NCI-H1105 (cell line): ENCODE measurements around the gene FAM50A.

ENCODE experiments used
- DNase-seq: peaks from one replicate; lab custom pipeline; 2025; lab: John Stamatoyannopoulos, UW

FAM50A gene

GRCh38 chrX:154437971-154438893, 5.7 kb upstream of the FAM50A start:
- no peak for DNase-seq

GRCh38 chrX:154439841-154440240, 4.1 kb upstream of the FAM50A start:
- no peak for DNase-seq

- no peak for DNase-seq
These were observed 3.2 kb upstream of the FAM50A start for GRCh38 chrX:154440623-154441357.

GRCh38 chrX:154441564-154441963, 2.4 kb upstream of the FAM50A start:
- no peak for DNase-seq

- DNase-seq = no peak
These were observed 1.8 kb upstream of the FAM50A start for GRCh38 chrX:154441984-154442707.

GRCh38 chrX:154443479-154443910, 446 bp upstream of the FAM50A start:
- peak; percentile 11 for DNase-seq

- no peak for DNase-seq
These were observed 860 bp downstream of the FAM50A start for GRCh38 chrX:154444755-154445246.

- DNase-seq = no peak
These were observed 1.8 kb downstream of the FAM50A start for GRCh38 chrX:154445776-154446175.

GRCh38 chrX:154446430-154446829, 2.5 kb downstream of the FAM50A start:
- DNase-seq = no peak

- no peak for DNase-seq
These were observed 4.5 kb downstream of the FAM50A start for GRCh38 chrX:154448484-154448883.

- no peak for DNase-seq
These were observed 5.7 kb downstream of the FAM50A start for GRCh38 chrX:154449618-154450017.

- no peak for DNase-seq
These were observed 6.4 kb downstream of the FAM50A start for GRCh38 chrX:154450312-154450711.

- DNase-seq = no peak
These were observed 8.9 kb downstream of the FAM50A start for GRCh38 chrX:154452823-154453222.

GRCh38 chrX:154457491-154458115, 13.7 kb downstream of the FAM50A start:
- DNase-seq = peak; percentile 83

GRCh38 chrX:154458116-154458953, 14.4 kb downstream of the FAM50A start, which contains the start of gene PLXNA3:
Gene PLXNA3, plus strand, starts transcription at chrX:154458281. Its CDS starts 1,903 bp downstream, at chrX:154460184.
- peak; percentile 64 for DNase-seq

GRCh38 chrX:154458954-154459778, 15.2 kb downstream of the FAM50A start:
- DNase-seq = peak; percentile 63

- no peak for DNase-seq
These were observed 15.9 kb downstream of the FAM50A start for GRCh38 chrX:154459832-154460231.

GRCh38 chrX:154460326-154460725, 16.4 kb downstream of the FAM50A start:
- DNase-seq = no peak

GRCh38 chrX:154462396-154462795, 18.5 kb downstream of the FAM50A start:
- DNase-seq = no peak
